ENCODE measurements around the gene GPAM.

The GPAM gene

DNA sequence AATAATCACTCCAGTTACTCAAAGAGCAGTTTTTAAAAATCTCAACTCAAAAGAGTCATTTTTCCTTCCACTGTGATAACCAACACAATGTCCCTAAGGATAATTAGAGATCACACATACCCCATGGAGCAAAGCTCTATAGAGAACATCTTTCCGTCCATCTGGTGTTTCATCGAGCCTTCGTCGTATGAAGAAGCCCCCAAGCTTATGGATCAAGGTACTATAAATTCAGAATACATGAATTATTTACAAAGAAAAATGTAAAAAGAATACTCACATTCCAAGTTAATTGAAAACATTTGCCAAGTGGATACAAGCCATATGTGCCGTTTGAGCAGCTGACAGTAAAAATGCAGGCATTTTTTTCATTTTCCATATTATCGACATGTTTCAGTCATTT lies 14.8 kb downstream of the GPAM start:
- TF ChIP-seq POLR2A (IDR thresholded peaks at IDR 0.05; ENCODE audit: low read depth, low read length): no peak
- TF ChIP-seq POLR2AphosphoS5 (IDR thresholded peaks at IDR 0.05; ENCODE audit: low read depth, low read length): no peak
- TF ChIP-seq TAF1 (IDR thresholded peaks at IDR 0.05; ENCODE audit: borderline replicate concordance, low read depth, low read length): no peak
- FAIRE-seq (no peak), DNase-seq (ENCODE audit: insufficient read length) (no peak)

DNA sequence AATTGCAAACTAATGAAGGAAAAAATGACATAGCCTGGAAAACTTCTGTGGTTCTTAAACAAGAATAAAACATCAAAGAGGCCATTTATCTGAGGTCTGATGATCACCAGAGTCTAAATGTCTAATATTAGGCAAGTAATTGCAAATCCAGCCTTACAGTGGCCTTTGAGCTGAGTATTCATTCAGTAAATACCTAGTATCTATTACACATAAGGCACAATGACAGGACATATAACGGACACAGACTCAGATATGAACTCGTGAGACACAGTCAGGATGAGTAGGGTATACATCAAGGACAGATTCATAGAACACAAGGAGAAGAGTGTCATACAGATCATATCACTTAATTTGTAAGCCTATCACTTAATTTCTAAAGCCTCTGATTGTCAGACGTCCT lies 16.8 kb downstream of the GPAM start:
- TF ChIP-seq POLR2AphosphoS5 (IDR thresholded peaks at IDR 0.05; ENCODE audit: low read depth, low read length) (no peak), TAF1 (IDR thresholded peaks at IDR 0.05; ENCODE audit: borderline replicate concordance, low read depth, low read length) (no peak), POLR2A (IDR thresholded peaks at IDR 0.05; ENCODE audit: low read depth, low read length) (no peak)
- FAIRE-seq (no peak), DNase-seq (ENCODE audit: insufficient read length) (no peak)

DNA sequence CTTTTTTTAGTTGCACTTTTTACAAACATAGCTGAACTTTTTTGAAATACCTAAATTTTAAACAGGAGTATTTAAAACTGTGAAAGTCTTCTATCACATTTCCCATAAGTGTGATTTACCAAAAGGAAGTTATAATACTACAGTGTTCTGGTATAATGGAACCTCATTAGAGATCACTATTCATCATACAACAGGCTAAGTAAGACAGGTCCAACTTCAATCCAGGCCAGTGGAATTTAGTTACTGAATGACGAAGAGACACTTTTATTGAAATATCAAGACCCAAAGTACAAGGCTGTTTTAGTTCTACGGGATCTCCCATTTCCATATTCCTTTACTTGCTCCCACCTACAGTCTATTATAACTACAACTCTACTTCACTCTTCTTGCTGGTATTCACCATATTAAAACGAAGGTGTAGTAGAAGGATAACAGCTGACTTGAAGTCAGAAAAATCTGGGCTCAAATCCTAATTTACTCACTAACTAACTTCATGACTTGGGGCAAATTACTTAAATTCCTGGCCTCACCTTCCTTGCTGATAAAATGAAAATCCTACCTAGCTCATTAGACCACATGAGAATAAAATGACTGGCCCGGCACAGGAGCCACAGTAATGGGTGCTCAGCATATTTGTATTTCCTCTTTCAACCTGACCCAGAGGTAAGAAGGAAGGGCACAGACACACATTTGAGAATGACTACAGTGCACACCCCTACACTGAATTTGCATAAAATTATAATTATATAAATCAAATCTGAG lies 21.6 kb downstream of the GPAM start:
- FAIRE-seq (peak; percentile 64), DNase-seq (ENCODE audit: insufficient read length) (no peak)
- TF ChIP-seq TAF1 (IDR thresholded peaks at IDR 0.05; ENCODE audit: borderline replicate concordance, low read depth, low read length): no peak
- no peak for TF ChIP-seq POLR2A (IDR thresholded peaks at IDR 0.05; ENCODE audit: low read depth, low read length)
- no peak for TF ChIP-seq POLR2AphosphoS5 (IDR thresholded peaks at IDR 0.05; ENCODE audit: low read depth, low read length)

DNA sequence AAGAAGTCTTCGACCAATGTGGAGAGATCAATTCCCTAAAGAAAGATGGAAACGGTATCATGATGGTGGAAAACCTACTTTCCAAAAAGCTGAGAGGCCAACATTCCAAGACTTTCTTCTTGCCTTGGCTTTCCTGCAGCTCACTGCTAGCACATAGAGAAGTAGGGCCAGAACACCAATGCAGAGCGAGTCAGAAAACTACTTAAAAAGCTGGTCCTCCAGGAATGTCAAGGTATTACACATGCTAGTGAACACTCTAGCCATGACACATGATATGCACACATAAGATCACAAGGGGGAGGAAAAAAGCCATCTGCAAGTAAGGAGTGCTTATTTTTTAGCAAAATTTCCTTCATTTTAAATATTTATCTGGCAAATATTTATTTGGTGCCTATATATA lies 22.7 kb downstream of the GPAM start:
- FAIRE-seq (no peak), DNase-seq (ENCODE audit: insufficient read length) (no peak)
- no peak for TF ChIP-seq TAF1 (IDR thresholded peaks at IDR 0.05; ENCODE audit: borderline replicate concordance, low read depth, low read length)

DNA sequence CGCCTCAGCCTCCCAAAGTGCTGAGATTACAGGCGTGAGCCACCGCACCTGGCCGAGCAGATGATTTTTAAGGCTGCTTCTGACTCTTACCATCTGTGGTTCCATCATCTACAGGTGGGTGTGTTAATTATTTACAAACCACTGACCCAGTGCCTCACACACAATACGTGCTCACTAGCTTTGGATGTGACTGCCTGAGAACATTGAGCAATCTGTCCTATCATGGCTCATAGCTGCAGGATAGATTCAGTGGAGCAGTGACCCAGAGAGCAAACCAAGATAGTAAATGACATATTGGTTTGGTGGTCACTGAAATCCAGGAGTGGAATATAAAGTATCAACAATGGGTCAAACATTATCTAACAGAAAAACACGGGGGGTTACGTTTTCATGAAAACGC lies 24.1 kb downstream of the GPAM start:
- FAIRE-seq: no peak
- TF ChIP-seq POLR2A (IDR thresholded peaks at IDR 0.05; ENCODE audit: low read depth, low read length) (no peak), POLR2AphosphoS5 (IDR thresholded peaks at IDR 0.05; ENCODE audit: low read depth, low read length) (no peak), TAF1 (IDR thresholded peaks at IDR 0.05; ENCODE audit: borderline replicate concordance, low read depth, low read length) (no peak)
- DNase-seq (ENCODE audit: insufficient read length): no peak

DNA sequence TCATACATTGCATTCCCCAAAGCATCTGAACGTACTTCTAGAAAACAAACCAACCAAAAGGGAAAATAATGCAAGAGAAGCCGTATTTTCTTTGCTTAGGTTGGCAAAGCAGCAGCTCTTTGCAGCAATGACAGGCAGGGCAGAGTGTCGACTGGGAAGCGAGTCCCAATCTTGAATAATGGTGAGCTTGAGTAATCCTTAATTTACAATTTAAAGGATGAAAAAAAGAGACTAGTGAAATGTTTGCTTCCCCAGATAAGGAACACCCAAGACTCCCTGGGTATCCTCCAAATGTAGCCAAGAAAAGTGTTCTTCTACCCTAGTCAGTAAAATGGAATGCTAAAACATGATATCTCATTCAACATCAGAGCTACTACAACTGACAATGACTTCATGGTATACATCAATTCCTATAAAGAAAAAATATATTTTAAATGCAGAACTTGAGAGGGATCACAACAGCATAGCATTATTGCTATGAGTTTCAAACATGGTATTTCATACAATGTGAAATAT lies 32.0 kb downstream of the GPAM start:
- FAIRE-seq (no peak), DNase-seq (ENCODE audit: insufficient read length) (no peak)
- no peak for TF ChIP-seq POLR2AphosphoS5 (IDR thresholded peaks at IDR 0.05; ENCODE audit: low read depth, low read length)
- TF ChIP-seq POLR2A (IDR thresholded peaks at IDR 0.05; ENCODE audit: low read depth, low read length): no peak
- no peak for TF ChIP-seq TAF1 (IDR thresholded peaks at IDR 0.05; ENCODE audit: borderline replicate concordance, low read depth, low read length)

DNA sequence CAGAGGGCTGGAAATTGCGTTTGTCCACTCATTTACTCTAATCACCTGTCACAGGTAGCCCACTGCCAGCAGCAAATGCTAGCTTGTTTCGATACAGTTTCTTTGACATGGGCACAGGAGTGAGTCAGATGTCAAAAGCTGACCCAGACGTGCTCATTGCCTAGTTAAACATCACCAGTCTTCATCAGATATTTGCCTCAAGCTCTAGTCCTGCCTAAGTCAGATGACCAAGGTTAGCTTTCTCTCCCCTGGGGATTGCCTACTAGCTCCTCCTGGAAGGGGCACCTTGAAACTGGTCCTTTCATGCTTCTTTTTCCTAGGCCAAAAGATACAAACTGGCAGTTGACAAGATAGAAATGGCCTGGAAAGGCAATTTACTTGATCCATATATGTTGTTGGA lies 35.2 kb downstream of the GPAM start:
- FAIRE-seq (no peak), DNase-seq (ENCODE audit: insufficient read length) (no peak)
- TF ChIP-seq TAF1 (IDR thresholded peaks at IDR 0.05; ENCODE audit: borderline replicate concordance, low read depth, low read length): no peak
- TF ChIP-seq POLR2A (IDR thresholded peaks at IDR 0.05; ENCODE audit: low read depth, low read length): no peak

DNA sequence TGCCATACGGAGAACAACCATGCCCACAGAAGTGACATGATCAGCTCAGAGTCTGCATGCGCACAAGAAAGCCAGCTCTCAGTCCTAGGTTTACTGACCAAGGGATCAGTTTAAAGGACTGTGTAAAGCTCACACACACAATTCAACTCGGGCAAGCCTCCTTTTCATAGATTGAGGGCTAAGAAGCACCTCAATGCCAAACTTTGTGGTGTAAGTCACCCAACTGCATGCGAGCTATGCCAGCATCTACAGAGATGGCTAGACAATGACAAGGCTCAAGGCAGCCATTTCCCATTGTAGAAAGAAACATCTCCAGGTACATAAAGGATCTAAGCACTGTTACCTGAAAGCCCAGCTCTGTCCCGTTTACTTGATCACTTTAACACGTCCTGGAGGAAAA lies 36.8 kb downstream of the GPAM start:
- DNase-seq (ENCODE audit: insufficient read length) (no peak), FAIRE-seq (no peak)
- no peak for TF ChIP-seq POLR2A (IDR thresholded peaks at IDR 0.05; ENCODE audit: low read depth, low read length)
- no peak for TF ChIP-seq POLR2AphosphoS5 (IDR thresholded peaks at IDR 0.05; ENCODE audit: low read depth, low read length)
- TF ChIP-seq TAF1 (IDR thresholded peaks at IDR 0.05; ENCODE audit: borderline replicate concordance, low read depth, low read length): no peak

DNA sequence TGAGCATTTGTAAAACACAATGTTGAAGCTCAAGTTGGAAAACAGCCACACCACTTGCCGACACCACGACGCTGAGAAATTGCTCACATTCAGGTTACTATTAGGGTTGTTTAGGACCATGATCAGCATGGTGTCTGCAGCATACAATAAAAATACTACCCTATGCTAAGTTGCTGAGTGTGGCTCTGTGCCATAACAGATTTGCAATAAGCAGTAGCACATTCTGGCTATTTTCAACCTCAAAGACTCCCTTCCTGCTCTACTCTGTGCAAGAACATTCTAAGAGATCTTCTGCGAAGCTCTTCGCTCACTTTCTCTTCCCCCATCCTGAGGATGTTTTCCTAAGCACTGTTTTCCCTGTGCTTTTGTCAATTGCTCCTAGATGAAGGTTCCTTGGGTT lies 38.3 kb downstream of the GPAM start:
- FAIRE-seq: no peak
- TF ChIP-seq TAF1 (IDR thresholded peaks at IDR 0.05; ENCODE audit: borderline replicate concordance, low read depth, low read length) (no peak), POLR2AphosphoS5 (IDR thresholded peaks at IDR 0.05; ENCODE audit: low read depth, low read length) (no peak), POLR2A (IDR thresholded peaks at IDR 0.05; ENCODE audit: low read depth, low read length) (no peak)

DNA sequence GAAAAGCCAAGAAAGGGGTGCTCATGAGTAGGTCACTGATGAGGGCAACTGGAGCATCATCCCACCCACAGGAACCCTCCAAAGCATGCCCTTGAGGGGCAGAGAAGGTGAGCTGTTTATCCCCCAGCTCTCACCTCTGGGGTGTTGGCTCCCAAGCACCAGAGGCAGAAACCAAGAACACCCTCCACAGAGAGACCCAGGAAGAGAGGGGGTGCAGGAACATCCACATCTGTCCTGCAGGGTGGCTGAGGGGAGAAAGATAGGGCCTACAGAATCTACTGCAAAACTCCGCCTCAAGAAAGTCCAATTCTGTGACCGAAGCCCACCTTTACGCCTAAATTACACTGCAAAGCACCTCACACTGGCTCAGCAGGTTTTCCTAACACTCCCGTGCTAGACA lies 40.1 kb downstream of the GPAM start:
- FAIRE-seq: no peak
- TF ChIP-seq POLR2AphosphoS5 (IDR thresholded peaks at IDR 0.05; ENCODE audit: low read depth, low read length) (no peak), TAF1 (IDR thresholded peaks at IDR 0.05; ENCODE audit: borderline replicate concordance, low read depth, low read length) (no peak)
- no peak for DNase-seq (ENCODE audit: insufficient read length)

More for the DNA sequence above, 38.3 kb downstream of the GPAM start:
- no peak for DNase-seq (ENCODE audit: insufficient read length)

DNA sequence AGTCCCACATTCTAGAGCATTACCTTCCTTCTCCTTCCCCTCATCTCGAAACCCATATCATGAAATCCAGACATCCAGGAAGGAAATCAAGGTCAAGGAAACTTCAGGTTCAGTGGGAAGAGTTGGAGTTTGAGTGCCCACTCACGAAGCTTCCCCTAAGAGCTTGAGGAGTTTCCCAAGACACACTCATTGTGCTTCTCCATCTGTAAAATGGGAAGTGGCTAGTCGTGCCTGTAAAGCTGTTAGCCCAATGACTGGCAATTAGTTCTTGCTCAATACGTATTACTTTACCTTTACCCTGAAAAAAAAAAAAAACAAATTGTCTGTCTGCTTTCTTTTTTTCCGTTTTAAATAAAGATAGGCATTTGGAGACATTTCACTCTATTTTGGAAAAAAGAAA lies 42.3 kb downstream of the GPAM start:
- TF ChIP-seq TAF1 (IDR thresholded peaks at IDR 0.05; ENCODE audit: borderline replicate concordance, low read depth, low read length) (no peak), POLR2A (IDR thresholded peaks at IDR 0.05; ENCODE audit: low read depth, low read length) (no peak), POLR2AphosphoS5 (IDR thresholded peaks at IDR 0.05; ENCODE audit: low read depth, low read length) (no peak)
- no peak for FAIRE-seq
- DNase-seq (ENCODE audit: insufficient read length): no peak

DNA sequence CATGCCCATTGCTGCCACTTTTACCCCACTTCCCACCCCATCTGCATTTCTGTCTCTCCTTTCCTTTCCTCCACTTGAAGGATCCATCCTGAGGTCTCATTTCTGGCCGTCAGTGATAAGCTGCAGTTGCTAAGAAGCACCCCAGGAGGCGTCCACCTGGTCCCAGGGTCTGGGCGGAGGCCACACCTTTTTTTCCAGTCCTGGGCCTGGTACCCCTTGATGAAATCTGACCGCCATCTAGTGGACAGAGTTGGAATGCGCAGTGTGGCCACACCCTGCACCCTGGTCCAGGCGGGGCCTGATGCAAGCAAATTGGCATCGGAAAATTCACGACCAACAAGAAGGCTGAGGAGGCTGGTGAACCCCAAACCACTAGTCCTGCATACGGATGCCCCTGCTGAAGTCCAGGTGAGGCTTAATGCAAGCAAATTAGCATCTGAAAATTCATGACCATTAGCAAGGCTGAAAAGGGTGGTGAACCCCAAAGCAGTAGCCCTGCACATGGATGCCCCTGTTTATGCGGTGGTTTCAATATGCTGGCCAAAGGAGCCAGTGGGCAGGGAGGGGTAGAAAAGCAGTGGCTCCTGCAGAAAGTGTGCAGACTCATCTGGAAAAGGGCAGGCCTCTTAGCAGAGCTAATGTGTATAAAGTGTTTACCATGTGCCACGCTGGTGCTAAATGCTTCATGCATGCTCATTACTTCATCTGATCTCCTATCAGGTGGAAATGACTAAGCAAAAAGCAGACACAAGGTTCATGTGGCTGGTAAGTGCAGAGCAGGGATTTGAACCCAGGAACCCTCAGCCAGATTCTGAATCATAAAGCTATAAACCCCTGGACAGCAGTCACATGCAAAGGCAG lies 43.2 kb downstream of the GPAM start:
- FAIRE-seq (peak; percentile 33), DNase-seq (ENCODE audit: insufficient read length) (peak; percentile 66)
- no peak for TF ChIP-seq POLR2A (IDR thresholded peaks at IDR 0.05; ENCODE audit: low read depth, low read length)
- no peak for TF ChIP-seq POLR2AphosphoS5 (IDR thresholded peaks at IDR 0.05; ENCODE audit: low read depth, low read length)
- no peak for TF ChIP-seq TAF1 (IDR thresholded peaks at IDR 0.05; ENCODE audit: borderline replicate concordance, low read depth, low read length)

All from GM12892 (cell line).